Hepatocyte (in vitro differentiated cells): ENCODE data around the gene CEP70. TPM values are rescaled to one million over a fixed set of nuclear protein-coding genes. Genes with fewer than 3 reads are reported as not detected.

Experiments
- DNase-seq: peaks from one replicate; pipeline ENCODE4 v3.0.0-alpha.2; 2016; ENCODE audit warnings: low spot score
- H2AFZ ChIP-seq: fragments of 200-600 bp; sonication (generic); 2 replicates; pipeline ENCODE4 v1.6.0; 2016; ENCODE audit warnings: antibody characterized with exemption, mild to moderate bottlenecking
- H3K27ac ChIP-seq: fragments of 200-600 bp; sonication (generic); 2 replicates; pipeline ENCODE4 v1.5.1; 2016; ENCODE audit warnings: mild to moderate bottlenecking
- H3K27me3 ChIP-seq: fragments of 200-600 bp; sonication (generic); 2 replicates; pipeline ENCODE4 v1.6.1; 2016
- H3K36me3 ChIP-seq: fragments of 200-600 bp; sonication (generic); replicated peaks from 2 replicates; pipeline ENCODE4 v1.5.1; 2016; ENCODE audit warnings: low read depth; ENCODE audit not compliant: insufficient read depth
- H3K4me1 ChIP-seq: fragments of 200-600 bp; sonication (generic); 2 replicates; pipeline ENCODE4 v1.5.1; 2016; ENCODE audit warnings: mild to moderate bottlenecking, moderate library complexity; ENCODE audit not compliant: insufficient read depth
- H3K4me2 ChIP-seq: fragments of 200-600 bp; sonication (generic); 2 replicates; pipeline ENCODE4 v1.6.0; 2016
- H3K4me3 ChIP-seq: fragments of 200-600 bp; sonication (generic); 2 replicates; pipeline ENCODE4 v1.5.1; 2016; ENCODE audit warnings: mild to moderate bottlenecking
- H3K79me2 ChIP-seq: fragments of 200-600 bp; sonication (generic); 2 replicates; pipeline ENCODE4 v1.6.0; 2017; ENCODE audit warnings: mild to moderate bottlenecking
- H3K9me2 ChIP-seq: fragments of 200-600 bp; sonication (generic); replicated peaks from 2 replicates; pipeline ENCODE4 v1.6.0; 2017; ENCODE audit warnings: mild to moderate bottlenecking; ENCODE audit not compliant: insufficient read depth
- H3K9me3 ChIP-seq: fragments of 200-600 bp; sonication (generic); 2 replicates; pipeline ENCODE4 v1.5.1; 2016; ENCODE audit warnings: low read depth, mild to moderate bottlenecking
- H4K20me1 ChIP-seq: fragments of 200-600 bp; sonication (generic); 2 replicates; pipeline ENCODE4 v1.6.0; 2016; ENCODE audit warnings: mild to moderate bottlenecking; ENCODE audit not compliant: insufficient read depth, poor library complexity, severe bottlenecking
- CTCF ChIP-seq: fragments of 200-600 bp; sonication (generic); IDR thresholded peaks from 2 replicates; pipeline ENCODE4 v1.5.1; 2016; ENCODE audit warnings: antibody characterized with exemption, mild to moderate bottlenecking; ENCODE audit not compliant: poor library complexity
- EZH2 ChIP-seq: fragments of 200-600 bp; sonication (generic); IDR thresholded peaks from 2 replicates; pipeline ENCODE4 v1.6.1; 2016; ENCODE audit warnings: antibody characterized with exemption, mild to moderate bottlenecking, borderline replicate concordance
- EZH2phosphoT487 ChIP-seq: fragments of 200-600 bp; sonication (generic); IDR thresholded peaks from one replicate; pipeline ENCODE4 v1.6.1; 2018; ENCODE audit warnings: antibody characterized with exemption, mild to moderate bottlenecking, low read depth, moderate library complexity; ENCODE audit not compliant: unreplicated experiment, severe bottlenecking
- WGBS: methylation state at CpG from one replicate; pipeline ENCODE4 v1.1.6; 2016; ENCODE audit warnings: low lambda C conversion rate; ENCODE audit errors: missing lambda C conversion rate; 5-methylcytosine and 5-hydroxymethylcytosine counted together
- polyA plus RNA-seq: library from polyadenylated mRNA; unstranded; fragments of >200 nt; fragmentation: Nextera tagmentation; extraction: Ambion mirVana; gene quantifications from 2 replicates; pipeline ENCODE4 v1.2.1, GENCODE V29; 2016
- total RNA-seq: library from RNA; depleted of rRNA; stranded (reverse); fragments of >200 nt; gene quantifications from 2 replicates; pipeline ENCODE4 v1.2.3, GENCODE V29; 2014

The CEP70 gene
- total RNA-seq (21.7 and 25.4 TPM in 2 replicates), polyA plus RNA-seq (11.6 and 12.2 TPM in 2 replicates)

DNA sequence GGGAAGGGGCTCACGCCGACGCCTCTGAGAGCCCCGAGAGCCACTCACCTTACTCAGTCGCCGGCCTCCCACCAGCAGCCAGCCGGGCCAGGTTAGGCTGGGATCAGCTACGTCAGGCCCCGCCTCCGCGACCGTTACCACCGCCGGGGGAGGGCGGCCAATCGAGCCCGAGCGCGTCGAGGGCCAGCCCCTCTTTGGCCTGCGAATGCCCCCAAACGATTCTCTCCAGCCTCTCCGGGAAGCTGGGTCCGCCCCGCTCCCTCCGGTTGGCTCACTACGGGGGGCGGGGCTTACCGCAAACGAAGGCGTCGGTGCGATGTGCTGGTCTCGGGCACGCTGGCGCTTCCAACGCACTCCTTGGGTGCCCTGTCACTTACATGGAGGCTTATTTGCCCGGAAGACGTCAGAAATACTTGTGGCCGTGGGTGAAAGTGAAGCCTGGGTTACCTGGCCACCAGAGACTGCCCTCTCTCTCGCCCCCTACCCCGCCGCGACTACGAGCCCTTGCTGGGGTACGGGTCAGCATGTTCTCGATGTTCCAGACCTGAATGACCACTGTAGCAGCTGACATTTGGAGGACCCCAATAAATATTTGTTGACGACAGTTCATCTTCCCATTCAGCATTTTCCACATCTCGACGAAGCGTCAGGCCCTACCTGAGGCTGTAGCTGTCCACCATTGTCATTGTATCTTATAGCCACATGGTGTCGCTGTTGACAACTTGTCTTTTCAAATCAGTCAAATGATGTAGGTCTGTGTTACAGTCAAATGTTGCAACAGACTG lies at the start of gene CEP70:
CEP70 (minus strand) TSS at position 111 of the 785 bp plus-strand sequence. CDS start 21,333 bp downstream, outside the sequence.
- no peaks in the 10 kb centered on the region for H3K9me3 ChIP-seq
- DNase-seq: peak; percentile 98
- peak within 1 kb of the TSS; percentile 94 for H2AFZ ChIP-seq
- H3K4me2 ChIP-seq: peak within 1 kb of the TSS; percentile 86
- under 1% methylated on average over 52 of the region's 52 CpGs for WGBS
- H3K4me3 ChIP-seq: peak within 1 kb of the TSS; percentile 72
- no peaks in the 10 kb centered on the region for H4K20me1 ChIP-seq
- peak within 1 kb of the TSS; percentile 93 for H3K27ac ChIP-seq
- H3K27me3 ChIP-seq: no peaks in the 10 kb centered on the region
- H3K4me1 ChIP-seq: peaks cover 7% of the 10 kb centered on the region
- TF ChIP-seq CTCF (peak; percentile 92), EZH2phosphoT487 (no peak)
- H3K36me3 ChIP-seq: no peaks in the 10 kb centered on the region
- peaks cover 12% of the 10 kb centered on the region for H3K79me2 ChIP-seq
- no peaks in the 10 kb centered on the region for H3K9me2 ChIP-seq

- H3K4me3 ChIP-seq: no peak overlapping the region
- DNase-seq: no peak
- no peaks in the 10 kb centered on the region for H3K9me2 ChIP-seq
- H3K9me3 ChIP-seq: peaks cover 15% of the 10 kb centered on the region
- no peak overlapping the region for H3K27ac ChIP-seq
- H3K79me2 ChIP-seq: no peaks in the 10 kb centered on the region
- no peaks in the 10 kb centered on the region for H3K27me3 ChIP-seq
- no peaks in the 10 kb centered on the region for H4K20me1 ChIP-seq
- no peak overlapping the region for H3K4me2 ChIP-seq
- H2AFZ ChIP-seq: no peak overlapping the region
- WGBS: 100% methylated on average over 1 of the region's 1 CpG
- TF ChIP-seq EZH2: no peak
- TF ChIP-seq CTCF: no peak
- TF ChIP-seq EZH2phosphoT487: no peak
- H3K36me3 ChIP-seq: no peaks in the 10 kb centered on the region
- no peaks in the 10 kb centered on the region for H3K4me1 ChIP-seq
These were observed 48.8 kb upstream of the CEP70 start for GRCh38 chr3:138642927-138643253.

- H3K27ac ChIP-seq: no peak overlapping the region
These were observed 48.3 kb upstream of the CEP70 start for GRCh38 chr3:138642226-138642926.

More at GRCh38 chr3:138642226-138642926, 48.3 kb upstream of the CEP70 start:
- DNase-seq: no peak
- Histone ChIP-seq H2AFZ (no peak overlapping the region), H3K4me3 (no peak overlapping the region), H3K27me3 (no peaks in the 10 kb centered on the region), H4K20me1 (no peaks in the 10 kb centered on the region), H3K4me1 (no peaks in the 10 kb centered on the region), H3K9me2 (no peaks in the 10 kb centered on the region), H3K9me3 (peaks cover 15% of the 10 kb centered on the region), H3K36me3 (no peaks in the 10 kb centered on the region), H3K4me2 (no peak overlapping the region), H3K79me2 (no peaks in the 10 kb centered on the region)
- WGBS: 88% methylated on average over 4 of the region's 4 CpGs
- TF ChIP-seq EZH2 (no peak), EZH2phosphoT487 (no peak), CTCF (no peak)
